ENCODE data around the gene RASGEF1B. TPM values are rescaled to one million over a fixed set of nuclear protein-coding genes. Genes with fewer than 3 reads are reported as not detected.

The RASGEF1B gene
- total and polyA plus RNA-seq, 7 donors = 1.9 to 4.2 (median 2.5) TPM

GRCh38 chr4:81397635-81398034 is 74.1 kb downstream of the RASGEF1B start:
- WGBS, 3 donors = 84 to 85% (median 85%) methylated on average over 3 of the region's 3 CpGs
- TF ChIP-seq, protein P1, sequence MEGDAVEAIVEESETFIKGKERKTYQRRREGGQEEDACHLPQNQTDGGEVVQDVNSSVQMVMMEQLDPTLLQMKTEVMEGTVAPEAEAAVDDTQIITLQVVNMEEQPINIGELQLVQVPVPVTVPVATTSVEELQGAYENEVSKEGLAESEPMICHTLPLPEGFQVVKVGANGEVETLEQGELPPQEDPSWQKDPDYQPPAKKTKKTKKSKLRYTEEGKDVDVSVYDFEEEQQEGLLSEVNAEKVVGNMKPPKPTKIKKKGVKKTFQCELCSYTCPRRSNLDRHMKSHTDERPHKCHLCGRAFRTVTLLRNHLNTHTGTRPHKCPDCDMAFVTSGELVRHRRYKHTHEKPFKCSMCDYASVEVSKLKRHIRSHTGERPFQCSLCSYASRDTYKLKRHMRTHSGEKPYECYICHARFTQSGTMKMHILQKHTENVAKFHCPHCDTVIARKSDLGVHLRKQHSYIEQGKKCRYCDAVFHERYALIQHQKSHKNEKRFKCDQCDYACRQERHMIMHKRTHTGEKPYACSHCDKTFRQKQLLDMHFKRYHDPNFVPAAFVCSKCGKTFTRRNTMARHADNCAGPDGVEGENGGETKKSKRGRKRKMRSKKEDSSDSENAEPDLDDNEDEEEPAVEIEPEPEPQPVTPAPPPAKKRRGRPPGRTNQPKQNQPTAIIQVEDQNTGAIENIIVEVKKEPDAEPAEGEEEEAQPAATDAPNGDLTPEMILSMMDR (IDR thresholded peaks at IDR 0.05) = no peak
- no peaks in the 10 kb centered on the region for H3K4me1 ChIP-seq
- ATAC-seq = no peak
- H3K27me3 ChIP-seq (ENCODE audit: insufficient read depth in 3 of 3, low read length in 2 of 3) = peaks cover 0 to 2% (median 0%) of the 10 kb centered on the region in 3 donors
- no peak for DNase-seq
- H3K27ac ChIP-seq = no peak overlapping the region
- intact Hi-C loops (cut with DNase I) = no loop called here
- H3K4me3 ChIP-seq = no peak overlapping the region
- no peaks in the 10 kb centered on the region for H3K36me3 ChIP-seq (ENCODE audit: insufficient read depth in 1 of 2, low read depth in 1 of 2)
- H3K9me3 ChIP-seq = no peaks in the 10 kb centered on the region

GRCh38 chr4:81395239-81395638 is 76.5 kb downstream of the RASGEF1B start:
- Histone ChIP-seq H3K4me3 (no peak overlapping the region), H3K27me3 (ENCODE audit: insufficient read depth in 3 of 3, low read length in 2 of 3) (peaks cover 0 to 2% (median 0%) of the 10 kb centered on the region in 3 donors), H3K36me3 (ENCODE audit: insufficient read depth in 1 of 2, low read depth in 1 of 2) (no peaks in the 10 kb centered on the region), H3K27ac (no peak overlapping the region), H3K9me3 (no peaks in the 10 kb centered on the region), H3K4me1 (no peaks in the 10 kb centered on the region)
- TF ChIP-seq, protein P1 (IDR thresholded peaks at IDR 0.05) = no peak
- DNase-seq (no peak), ATAC-seq (no peak)
- intact Hi-C loops (cut with DNase I) = no loop called here
- 72 to 79% (median 78%) methylated on average over 3 of the region's 3 CpGs for WGBS, 3 donors

DNA sequence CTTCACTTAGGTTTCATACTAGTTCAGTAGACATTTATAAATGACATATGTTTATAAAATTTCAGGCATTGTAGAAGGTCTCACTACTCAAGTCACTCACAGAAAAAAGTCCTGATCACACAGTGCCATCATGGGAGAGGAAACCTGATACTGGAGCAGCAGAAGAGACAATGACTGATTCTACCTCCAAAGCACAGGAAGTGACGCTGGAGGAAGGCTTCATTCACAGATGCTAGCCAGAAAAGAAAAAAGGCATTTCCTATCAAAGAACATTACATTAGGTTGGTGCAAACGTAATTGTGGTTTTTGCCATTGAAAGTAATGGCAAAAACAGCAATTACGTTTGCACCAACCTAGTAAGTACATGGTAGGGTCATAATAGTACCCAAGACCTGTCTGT is 79.5 kb downstream of the RASGEF1B start:
- TF ChIP-seq, protein P1 (IDR thresholded peaks at IDR 0.05) = no peak
- Histone ChIP-seq H3K36me3 (ENCODE audit: insufficient read depth in 1 of 2, low read depth in 1 of 2) (no peaks in the 10 kb centered on the region), H3K9me3 (no peaks in the 10 kb centered on the region), H3K4me3 (no peak overlapping the region), H3K27me3 (ENCODE audit: insufficient read depth in 3 of 3, low read length in 2 of 3) (peaks cover 0 to 2% (median 0%) of the 10 kb centered on the region in 3 donors), H3K27ac (no peak overlapping the region), H3K4me1 (no peaks in the 10 kb centered on the region)
- DNase-seq (no peak), ATAC-seq (no peak)
- intact Hi-C loops (cut with DNase I) = no loop called here
- 41 to 54% (median 50%) methylated on average over 3 of the region's 3 CpGs for WGBS, 3 donors

DNA sequence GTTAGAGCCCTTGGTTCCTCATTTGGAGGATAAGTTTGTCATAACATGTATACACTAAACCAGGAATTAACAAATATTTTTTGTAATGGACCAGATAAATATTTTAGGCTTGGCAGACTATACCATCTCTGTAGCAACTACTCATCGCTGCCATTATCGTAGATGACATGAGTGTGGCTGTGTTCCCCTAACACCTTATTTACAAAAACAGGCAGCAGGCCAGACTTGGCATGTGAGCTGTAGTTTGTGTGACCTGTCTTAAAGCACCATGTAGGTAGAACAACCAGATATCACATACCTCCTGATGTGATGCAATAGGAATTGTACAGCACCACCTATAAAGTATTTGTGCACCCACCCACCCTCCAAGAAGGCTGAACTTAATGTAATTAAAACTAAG is 82.0 kb downstream of the RASGEF1B start:
- ATAC-seq (no peak), DNase-seq (no peak)
- intact Hi-C loops (cut with DNase I) = no loop called here
- no peaks in the 10 kb centered on the region for H3K9me3 ChIP-seq
- no peaks in the 10 kb centered on the region for H3K27me3 ChIP-seq (ENCODE audit: insufficient read depth in 3 of 3, low read length in 2 of 3)
- no peaks in the 10 kb centered on the region for H3K36me3 ChIP-seq (ENCODE audit: insufficient read depth in 1 of 2, low read depth in 1 of 2)
- no peak overlapping the region for H3K27ac ChIP-seq
- TF ChIP-seq, protein P1 (IDR thresholded peaks at IDR 0.05) = no peak
- WGBS, 3 donors = 93 to 95% (median 94%) methylated on average over 2 of the region's 2 CpGs
- H3K4me1 ChIP-seq = no peaks in the 10 kb centered on the region
- H3K4me3 ChIP-seq = no peak overlapping the region

DNA sequence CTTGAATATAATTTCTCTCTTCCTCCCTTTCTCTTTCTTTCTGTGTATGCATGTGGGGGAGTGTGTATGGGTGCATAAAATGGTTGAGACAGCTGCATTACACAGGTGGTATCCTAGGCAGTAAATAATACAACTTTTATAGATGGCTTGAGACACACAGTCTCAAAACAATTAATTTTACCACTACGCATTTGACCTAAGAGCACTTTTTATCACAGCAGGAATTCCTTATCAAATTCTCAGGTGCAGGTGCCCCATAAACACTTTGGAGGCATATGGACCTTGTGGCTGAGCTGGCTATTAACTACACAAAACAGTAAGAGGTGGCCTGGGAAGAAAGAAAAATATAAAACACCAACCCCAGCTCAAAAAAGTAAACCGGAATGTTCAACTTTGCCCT is 91.3 kb downstream of the RASGEF1B start:
- DNase-seq (no peak), ATAC-seq (no peak)
- WGBS, 3 donors = 68 to 81% (median 72%) methylated on average over 2 of the region's 2 CpGs
- H3K27me3 ChIP-seq (ENCODE audit: insufficient read depth in 3 of 3, low read length in 2 of 3) = no peaks in the 10 kb centered on the region
- no peaks in the 10 kb centered on the region for H3K4me1 ChIP-seq
- no peaks in the 10 kb centered on the region for H3K36me3 ChIP-seq (ENCODE audit: insufficient read depth in 1 of 2, low read depth in 1 of 2)
- intact Hi-C loops (cut with DNase I) = no loop called here
- H3K9me3 ChIP-seq = no peaks in the 10 kb centered on the region
- H3K27ac ChIP-seq = no peak overlapping the region
- TF ChIP-seq, protein P1 (IDR thresholded peaks at IDR 0.05) = no peak
- no peak overlapping the region for H3K4me3 ChIP-seq

Measured in psoas muscle (tissue), 8 donors.